NCI-H2107 treated with DMSO at 0.1 percent for 48 hours (cell line): ENCODE measurements around the gene SZRD1.
"Not testable (repeated sequence)": the region's sequence is repeated elsewhere in the genome, so short reads cannot be mapped to it uniquely, and the experiment has no call there.

ENCODE experiments used
- DNase-seq: peaks from one replicate; lab custom pipeline; 2025; ENCODE audit not compliant: unreplicated experiment; lab: John Stamatoyannopoulos, UW

The SZRD1 gene

GRCh38 chr1:16366722-16367257, at the start of gene SZRD1:
TSS of gene SZRD1 (plus strand) at chr1:16367242. CDS start at chr1:16367258, 16 bp downstream.
- peak; percentile 98 for DNase-seq

- DNase-seq = no peak
Measured at GRCh38 chr1:16318555-16318954, 48.5 kb upstream of the SZRD1 start.

GRCh38 chr1:16321176-16321867, 45.7 kb upstream of the SZRD1 start:
- no peak for DNase-seq

GRCh38 chr1:16324456-16324890, 42.6 kb upstream of the SZRD1 start:
- DNase-seq = peak; percentile 54

- DNase-seq = no peak
Measured at GRCh38 chr1:16326833-16327404, 40.1 kb upstream of the SZRD1 start.

GRCh38 chr1:16334655-16335340, 32.2 kb upstream of the SZRD1 start:
- no peak for DNase-seq

- DNase-seq = no peak
Measured at GRCh38 chr1:16338961-16339360, 28.1 kb upstream of the SZRD1 start.

- no peak for DNase-seq
Measured at GRCh38 chr1:16340673-16341072, 26.4 kb upstream of the SZRD1 start.

- DNase-seq = no peak
Measured at GRCh38 chr1:16342331-16343062, 24.5 kb upstream of the SZRD1 start.

- DNase-seq = not testable (repeated sequence)
Measured at GRCh38 chr1:16343276-16343675, 23.8 kb upstream of the SZRD1 start.

GRCh38 chr1:16348414-16349182, 18.4 kb upstream of the SZRD1 start:
- DNase-seq = no peak

- DNase-seq = no peak
Measured at GRCh38 chr1:16349847-16350406, 17.1 kb upstream of the SZRD1 start.

GRCh38 chr1:16351456-16351993, 15.5 kb upstream of the SZRD1 start:
- DNase-seq = peak; percentile 35

GRCh38 chr1:16351994-16352841, 14.8 kb upstream of the SZRD1 start, which contains the start of gene FBXO42:
TSS of gene FBXO42 (minus strand) at chr1:16352480. CDS start at chr1:16315418, 37,062 bp downstream.
- peak; percentile 86 for DNase-seq

- no peak for DNase-seq
Measured at GRCh38 chr1:16352842-16353535, 14.1 kb upstream of the SZRD1 start.

- DNase-seq = no peak
Measured at GRCh38 chr1:16354619-16355018, 12.4 kb upstream of the SZRD1 start.

GRCh38 chr1:16356867-16357266, 10.2 kb upstream of the SZRD1 start:
- no peak for DNase-seq

- not testable (repeated sequence) for DNase-seq
Measured at GRCh38 chr1:16365146-16365498, 1.9 kb upstream of the SZRD1 start.
